Neural progenitor cell (in vitro differentiated cells): ENCODE results near the gene ADCY5. TPM values are rescaled to one million over a fixed set of nuclear protein-coding genes. Genes with fewer than 3 reads are reported as not detected.

Source experiments
- DNase-seq: peaks from one replicate; pipeline ENCODE4 v3.0.0-alpha.2; 2016; ENCODE audit warnings: low spot score
- H2AFZ ChIP-seq: fragments of 200-600 bp; sonication (generic); replicated peaks from 2 replicates; pipeline ENCODE4 v1.6.1; 2016; ENCODE audit warnings: antibody characterized with exemption
- H3F3A ChIP-seq: fragments of 200-600 bp; sonication (generic); 2 replicates; pipeline ENCODE4 v1.6.1; 2016; ENCODE audit warnings: antibody characterized with exemption, low read depth
- H3K27ac ChIP-seq: fragments of 200-600 bp; sonication (generic); 2 replicates; pipeline ENCODE4 v1.5.1; 2016; ENCODE audit warnings: mild to moderate bottlenecking
- H3K27me3 ChIP-seq: fragments of 200-600 bp; sonication (generic); 2 replicates; pipeline ENCODE4 v1.6.1; 2016; ENCODE audit warnings: mild to moderate bottlenecking, moderate library complexity
- H3K36me3 ChIP-seq: fragments of 200-600 bp; sonication (generic); 2 replicates; pipeline ENCODE4 v1.5.1; 2016
- H3K4me1 ChIP-seq: fragments of 200-600 bp; sonication (generic); 2 replicates; pipeline ENCODE4 v1.6.1; 2016; ENCODE audit warnings: mixed run types
- H3K4me2 ChIP-seq: fragments of 200-600 bp; sonication (generic); 2 replicates; pipeline ENCODE4 v1.6.1; 2016
- H3K4me3 ChIP-seq: fragments of 200-600 bp; sonication (generic); 2 replicates; pipeline ENCODE4 v1.5.1; 2016
- H3K79me2 ChIP-seq: fragments of 200-600 bp; sonication (generic); 2 replicates; pipeline ENCODE4 v1.6.1; 2016; ENCODE audit warnings: low read depth
- H3K9ac ChIP-seq: fragments of 200-600 bp; sonication (generic); 2 replicates; pipeline ENCODE4 v1.6.1; 2016
- H3K9me3 ChIP-seq: fragments of 200-600 bp; sonication (generic); 2 replicates; pipeline ENCODE4 v1.5.1; 2016; ENCODE audit warnings: low read depth
- H4K20me1 ChIP-seq: fragments of 200-600 bp; sonication (generic); 2 replicates; pipeline ENCODE4 v1.6.1; 2016; ENCODE audit warnings: low read depth
- H3K27ac Mint-ChIP-seq: 3 replicates; pipeline ENCODE4 v1.8.0; 2021; ENCODE audit warnings: mixed read lengths
- H3K27me3 Mint-ChIP-seq: 2 replicates; pipeline ENCODE4 v1.8.0; 2022; ENCODE audit warnings: low read depth, mild to moderate bottlenecking, inconsistent platforms, moderate library complexity, mixed read lengths; ENCODE audit not compliant: insufficient read depth
- H3K36me3 Mint-ChIP-seq: 3 replicates; pipeline ENCODE4 v1.8.0; 2021; ENCODE audit warnings: mixed read lengths
- H3K4me1 Mint-ChIP-seq: 3 replicates; pipeline ENCODE4 v1.8.0; 2021; ENCODE audit warnings: mixed read lengths
- H3K4me3 Mint-ChIP-seq: 3 replicates; pipeline ENCODE4 v1.8.0; 2021; ENCODE audit warnings: mild to moderate bottlenecking, moderate library complexity, mixed read lengths
- H3K9me3 Mint-ChIP-seq: 3 replicates; pipeline ENCODE4 v1.8.0; 2020; ENCODE audit warnings: mixed read lengths
- EZH2 ChIP-seq: fragments of 200-600 bp; sonication (generic); IDR thresholded peaks from 2 replicates; pipeline ENCODE4 v1.6.1; 2017; ENCODE audit warnings: antibody characterized with exemption, mild to moderate bottlenecking, moderate library complexity
- EZH2phosphoT487 ChIP-seq: fragments of 200-600 bp; sonication (generic); IDR thresholded peaks from 2 replicates; pipeline ENCODE4 v1.6.1; 2017; ENCODE audit warnings: antibody characterized with exemption
- total RNA-seq: library from RNA; depleted of rRNA; stranded (reverse); fragments of >200 nt; gene quantifications from 2 replicates; pipeline ENCODE4 v1.2.3, GENCODE V29; 2015; ENCODE audit warnings: low replicate concordance
- TF ChIP-seq, protein P1 (sequence below): fragments of 200-600 bp; sonication (generic); IDR thresholded peaks from 2 replicates; pipeline ENCODE4 v1.5.1; 2017; ENCODE audit warnings: antibody characterized with exemption, mild to moderate bottlenecking

The ADCY5 gene
- total RNA-seq, 1 donor from 2014 or later: 1.6 TPM

DNA sequence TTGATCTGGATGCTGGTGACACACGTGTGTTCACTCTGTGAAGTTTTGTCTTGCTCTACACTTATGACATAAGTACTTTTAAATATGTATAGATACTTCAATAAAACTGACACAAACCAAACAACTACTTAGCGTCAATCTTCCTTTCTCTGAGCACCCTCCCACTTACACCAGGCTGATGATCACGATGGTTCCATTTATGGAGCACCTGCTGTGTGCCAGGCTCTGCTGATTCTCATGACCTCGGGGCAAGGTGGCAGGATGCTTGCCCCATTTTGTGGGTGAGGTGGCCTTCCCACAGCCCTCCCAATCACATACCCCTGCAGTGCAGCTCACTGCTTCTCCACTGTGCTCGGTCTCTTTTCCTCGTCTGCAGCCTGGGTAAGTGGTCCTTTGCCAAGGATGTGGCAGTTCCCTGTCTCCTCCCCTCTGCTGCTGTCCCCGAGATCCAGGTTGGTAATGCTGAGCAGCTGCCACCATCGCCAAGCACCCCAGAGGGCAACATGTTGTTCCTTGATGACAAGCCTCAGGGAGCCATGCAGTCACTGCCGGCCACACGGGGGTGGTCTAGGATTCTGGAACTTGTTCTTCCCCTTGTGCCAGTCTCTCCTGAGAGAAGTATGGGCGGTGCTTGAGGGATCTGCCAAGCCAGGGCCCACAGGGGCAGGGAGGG is 20.6 kb upstream of the ADCY5 start:
- Histone ChIP-seq H2AFZ (no peak overlapping the region), H4K20me1 (no peaks in the 10 kb centered on the region), H3K79me2 (no peaks in the 10 kb centered on the region), H3K9me3 (no peaks in the 10 kb centered on the region), H3K4me3 (no peak overlapping the region), H3K27me3 (no peaks in the 10 kb centered on the region), H3K27ac (no peak overlapping the region), H3K4me2 (no peak overlapping the region), H3K4me1 (no peaks in the 10 kb centered on the region), H3K9ac (no peak overlapping the region), H3K36me3 (no peaks in the 10 kb centered on the region), H3F3A (no peaks in the 10 kb centered on the region)
- Mint-ChIP-seq H3K9me3 (no peaks in the 10 kb centered on the region), H3K36me3 (no peaks in the 10 kb centered on the region), H3K4me3 (no peak overlapping the region), H3K27me3 (peaks cover 2% of the 10 kb centered on the region), H3K27ac (no peak overlapping the region), H3K4me1 (peaks cover 4% of the 10 kb centered on the region)
- TF ChIP-seq, protein P1, sequence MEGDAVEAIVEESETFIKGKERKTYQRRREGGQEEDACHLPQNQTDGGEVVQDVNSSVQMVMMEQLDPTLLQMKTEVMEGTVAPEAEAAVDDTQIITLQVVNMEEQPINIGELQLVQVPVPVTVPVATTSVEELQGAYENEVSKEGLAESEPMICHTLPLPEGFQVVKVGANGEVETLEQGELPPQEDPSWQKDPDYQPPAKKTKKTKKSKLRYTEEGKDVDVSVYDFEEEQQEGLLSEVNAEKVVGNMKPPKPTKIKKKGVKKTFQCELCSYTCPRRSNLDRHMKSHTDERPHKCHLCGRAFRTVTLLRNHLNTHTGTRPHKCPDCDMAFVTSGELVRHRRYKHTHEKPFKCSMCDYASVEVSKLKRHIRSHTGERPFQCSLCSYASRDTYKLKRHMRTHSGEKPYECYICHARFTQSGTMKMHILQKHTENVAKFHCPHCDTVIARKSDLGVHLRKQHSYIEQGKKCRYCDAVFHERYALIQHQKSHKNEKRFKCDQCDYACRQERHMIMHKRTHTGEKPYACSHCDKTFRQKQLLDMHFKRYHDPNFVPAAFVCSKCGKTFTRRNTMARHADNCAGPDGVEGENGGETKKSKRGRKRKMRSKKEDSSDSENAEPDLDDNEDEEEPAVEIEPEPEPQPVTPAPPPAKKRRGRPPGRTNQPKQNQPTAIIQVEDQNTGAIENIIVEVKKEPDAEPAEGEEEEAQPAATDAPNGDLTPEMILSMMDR: no peak
- no peak for TF ChIP-seq EZH2phosphoT487
- TF ChIP-seq EZH2: no peak
- DNase-seq: no peak

DNA sequence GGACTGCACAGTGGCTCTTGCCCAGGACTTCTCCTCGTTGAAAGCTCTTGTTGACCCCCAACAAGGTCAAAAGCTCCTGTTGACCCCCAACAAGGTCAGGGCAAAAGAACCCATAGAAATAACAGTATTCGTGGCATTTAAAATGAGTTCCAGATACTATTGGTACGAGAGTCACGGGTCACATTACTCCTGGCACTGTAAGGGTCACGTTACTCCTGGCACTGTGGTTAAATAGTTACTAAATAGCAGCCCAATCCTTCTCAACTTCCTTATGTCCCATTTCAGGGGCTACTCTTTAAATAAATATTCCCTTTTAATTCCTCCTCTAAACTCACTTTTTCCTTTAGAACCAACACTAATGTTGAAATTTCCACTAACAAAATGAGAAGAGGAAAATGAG is 18.2 kb upstream of the ADCY5 start:
- Mint-ChIP-seq H3K4me1 (peaks cover 4% of the 10 kb centered on the region), H3K36me3 (no peaks in the 10 kb centered on the region), H3K9me3 (no peaks in the 10 kb centered on the region), H3K27me3 (peaks cover 4% of the 10 kb centered on the region), H3K27ac (no peak overlapping the region), H3K4me3 (no peak overlapping the region)
- no peak for TF ChIP-seq EZH2phosphoT487
- TF ChIP-seq, protein P1: no peak
- no peak for TF ChIP-seq EZH2
- H3K4me1 ChIP-seq: no peaks in the 10 kb centered on the region
- no peak overlapping the region for H3K27ac ChIP-seq
- no peak overlapping the region for H3K9ac ChIP-seq
- DNase-seq: no peak
- H3K36me3 ChIP-seq: no peaks in the 10 kb centered on the region
- H2AFZ ChIP-seq: no peak overlapping the region
- no peaks in the 10 kb centered on the region for H3K27me3 ChIP-seq
- no peaks in the 10 kb centered on the region for H3K9me3 ChIP-seq
- H4K20me1 ChIP-seq: no peaks in the 10 kb centered on the region
- H3F3A ChIP-seq: no peaks in the 10 kb centered on the region
- no peak overlapping the region for H3K4me2 ChIP-seq
- H3K79me2 ChIP-seq: no peaks in the 10 kb centered on the region
- H3K4me3 ChIP-seq: no peak overlapping the region

DNA sequence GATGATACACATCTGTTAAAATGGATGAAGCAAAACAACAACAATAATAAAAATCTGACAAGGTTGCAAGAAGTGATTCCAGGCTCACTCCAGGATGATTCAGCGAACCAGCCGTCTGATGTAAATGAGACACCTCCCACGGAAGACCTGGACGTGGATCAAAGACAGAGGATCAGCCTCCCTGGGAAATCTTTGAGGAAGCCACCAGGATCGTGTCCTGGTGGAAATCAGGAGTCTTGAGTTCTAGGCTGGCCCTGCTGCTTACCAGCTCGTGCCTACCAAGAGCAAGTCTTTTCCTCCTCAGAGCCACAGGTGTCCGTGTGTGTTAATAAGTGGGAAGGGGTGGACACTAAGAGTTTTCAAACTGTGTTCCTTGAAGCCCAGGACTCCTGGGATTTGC is 15.3 kb upstream of the ADCY5 start:
- Histone ChIP-seq H3K4me1 (peaks cover 11% of the 10 kb centered on the region), H3K4me3 (no peak overlapping the region), H2AFZ (no peak overlapping the region), H3K4me2 (no peak overlapping the region), H3F3A (peaks cover 15% of the 10 kb centered on the region), H4K20me1 (peaks cover 3% of the 10 kb centered on the region), H3K9me3 (no peaks in the 10 kb centered on the region), H3K9ac (no peak overlapping the region), H3K27me3 (no peaks in the 10 kb centered on the region), H3K79me2 (no peaks in the 10 kb centered on the region), H3K27ac (no peak overlapping the region), H3K36me3 (no peaks in the 10 kb centered on the region)
- Mint-ChIP-seq H3K4me1 (peaks cover 22% of the 10 kb centered on the region), H3K27me3 (peaks cover 9% of the 10 kb centered on the region), H3K27ac (no peak overlapping the region), H3K36me3 (no peaks in the 10 kb centered on the region), H3K4me3 (no peak overlapping the region), H3K9me3 (no peaks in the 10 kb centered on the region)
- DNase-seq: no peak
- TF ChIP-seq, protein P1: no peak
- TF ChIP-seq EZH2phosphoT487 (no peak), EZH2 (no peak)
